HL-60 (cell line): ENCODE data around the gene SLC25A46.

Source experiments
- CTCF ChIP-seq: IDR thresholded peaks from one replicate; pipeline ENCODE4 v1.5.1; 2011; ENCODE audit warnings: low read length, control low read depth, inconsistent platforms; ENCODE audit not compliant: insufficient read depth
- GABPA ChIP-seq: IDR thresholded peaks from 2 replicates; pipeline ENCODE4 v1.6.1; 2012; ENCODE audit warnings: low read depth
- POLR2AphosphoS5 ChIP-seq: IDR thresholded peaks from 2 replicates; pipeline ENCODE4 v1.6.1; 2012; ENCODE audit warnings: low read depth

- TF ChIP-seq CTCF, result no peak
- no peak for TF ChIP-seq GABPA
- TF ChIP-seq POLR2AphosphoS5, result no peak
These were observed 14.8 kb downstream of the SLC25A46 start for GRCh38 chr5:110753600-110753999.
